GM23338 (cell line): ENCODE results near the gene PDE2A.

Experiments
- CREB1 ChIP-seq: fragments of 250-450 bp; sonication (Bioruptor Pico); IDR thresholded peaks from 2 replicates; pipeline ENCODE4 v1.5.0; 2020; ENCODE audit warnings: low read depth, mild to moderate bottlenecking, moderate library complexity
- ETS1 ChIP-seq: IDR thresholded peaks from 2 replicates; pipeline ENCODE4 v1.6.1; 2016; ENCODE audit warnings: antibody characterized with exemption
- EZH2 ChIP-seq: fragments of 200-600 bp; sonication (generic); IDR thresholded peaks from one replicate; pipeline ENCODE4 v1.8.0; 2017; ENCODE audit warnings: antibody characterized with exemption, mild to moderate bottlenecking, low read depth; ENCODE audit not compliant: unreplicated experiment
- EZH2phosphoT487 ChIP-seq: fragments of 200-600 bp; sonication (generic); IDR thresholded peaks from one replicate; pipeline ENCODE4 v1.8.1; 2018; ENCODE audit warnings: antibody characterized with exemption; ENCODE audit not compliant: unreplicated experiment
- JUNB ChIP-seq: IDR thresholded peaks from one replicate; pipeline ENCODE4 v1.6.1; 2016; ENCODE audit warnings: antibody characterized with exemption; ENCODE audit not compliant: unreplicated experiment
- POLR2AphosphoS5 ChIP-seq: IDR thresholded peaks from 2 replicates; pipeline ENCODE4 v1.6.1; 2016; ENCODE audit warnings: antibody characterized with exemption, low read depth
- REST ChIP-seq: IDR thresholded peaks from one replicate; pipeline ENCODE4 v1.6.1; 2018; ENCODE audit warnings: antibody characterized with exemption; ENCODE audit not compliant: unreplicated experiment
- STAT1 ChIP-seq: IDR thresholded peaks from one replicate; pipeline ENCODE4 v1.6.1; 2016; ENCODE audit warnings: antibody characterized with exemption; ENCODE audit not compliant: unreplicated experiment
- ZNF331 ChIP-seq: fragments of 250-450 bp; sonication (Bioruptor Pico); IDR thresholded peaks from 2 replicates; pipeline ENCODE4 v1.5.0; 2020; ENCODE audit warnings: low read depth, mild to moderate bottlenecking, moderate library complexity
- TF ChIP-seq, protein P1 (sequence below), 2 experiments: fragments of 200-600 bp in 1 of 2; sonication (generic) in 1 of 2; conservative IDR thresholded peaks; 2 replicates each; pipeline versions ENCODE4 v1.5.1 to v1.6.1; 2016 to 2017; ENCODE audit warnings: antibody characterized with exemption in 2 of 2, low read depth in 2 of 2, mild to moderate bottlenecking in 2 of 2, moderate library complexity in 1 of 2
- TF ChIP-seq, protein P2 (sequence below): fragments of 250-450 bp; sonication (Bioruptor Pico); IDR thresholded peaks from 2 replicates; pipeline ENCODE4 v1.5.0; 2020; ENCODE audit warnings: mild to moderate bottlenecking, moderate library complexity

GRCh38 chr11:72669527-72669926, 4.7 kb downstream of the PDE2A start:
- TF ChIP-seq, protein P1, sequence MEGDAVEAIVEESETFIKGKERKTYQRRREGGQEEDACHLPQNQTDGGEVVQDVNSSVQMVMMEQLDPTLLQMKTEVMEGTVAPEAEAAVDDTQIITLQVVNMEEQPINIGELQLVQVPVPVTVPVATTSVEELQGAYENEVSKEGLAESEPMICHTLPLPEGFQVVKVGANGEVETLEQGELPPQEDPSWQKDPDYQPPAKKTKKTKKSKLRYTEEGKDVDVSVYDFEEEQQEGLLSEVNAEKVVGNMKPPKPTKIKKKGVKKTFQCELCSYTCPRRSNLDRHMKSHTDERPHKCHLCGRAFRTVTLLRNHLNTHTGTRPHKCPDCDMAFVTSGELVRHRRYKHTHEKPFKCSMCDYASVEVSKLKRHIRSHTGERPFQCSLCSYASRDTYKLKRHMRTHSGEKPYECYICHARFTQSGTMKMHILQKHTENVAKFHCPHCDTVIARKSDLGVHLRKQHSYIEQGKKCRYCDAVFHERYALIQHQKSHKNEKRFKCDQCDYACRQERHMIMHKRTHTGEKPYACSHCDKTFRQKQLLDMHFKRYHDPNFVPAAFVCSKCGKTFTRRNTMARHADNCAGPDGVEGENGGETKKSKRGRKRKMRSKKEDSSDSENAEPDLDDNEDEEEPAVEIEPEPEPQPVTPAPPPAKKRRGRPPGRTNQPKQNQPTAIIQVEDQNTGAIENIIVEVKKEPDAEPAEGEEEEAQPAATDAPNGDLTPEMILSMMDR (conservative IDR thresholded peaks at IDR 0.05; ENCODE audit: low read depth in 2 of 2), result no peak
- TF ChIP-seq POLR2AphosphoS5 (no peak), REST (no peak), EZH2 (no peak), ETS1 (no peak), JUNB (no peak), CREB1 (CRISPR knock-in tag) (no peak), EZH2phosphoT487 (no peak), ZNF331 (no peak), STAT1 (no peak)
- TF ChIP-seq, protein P2, sequence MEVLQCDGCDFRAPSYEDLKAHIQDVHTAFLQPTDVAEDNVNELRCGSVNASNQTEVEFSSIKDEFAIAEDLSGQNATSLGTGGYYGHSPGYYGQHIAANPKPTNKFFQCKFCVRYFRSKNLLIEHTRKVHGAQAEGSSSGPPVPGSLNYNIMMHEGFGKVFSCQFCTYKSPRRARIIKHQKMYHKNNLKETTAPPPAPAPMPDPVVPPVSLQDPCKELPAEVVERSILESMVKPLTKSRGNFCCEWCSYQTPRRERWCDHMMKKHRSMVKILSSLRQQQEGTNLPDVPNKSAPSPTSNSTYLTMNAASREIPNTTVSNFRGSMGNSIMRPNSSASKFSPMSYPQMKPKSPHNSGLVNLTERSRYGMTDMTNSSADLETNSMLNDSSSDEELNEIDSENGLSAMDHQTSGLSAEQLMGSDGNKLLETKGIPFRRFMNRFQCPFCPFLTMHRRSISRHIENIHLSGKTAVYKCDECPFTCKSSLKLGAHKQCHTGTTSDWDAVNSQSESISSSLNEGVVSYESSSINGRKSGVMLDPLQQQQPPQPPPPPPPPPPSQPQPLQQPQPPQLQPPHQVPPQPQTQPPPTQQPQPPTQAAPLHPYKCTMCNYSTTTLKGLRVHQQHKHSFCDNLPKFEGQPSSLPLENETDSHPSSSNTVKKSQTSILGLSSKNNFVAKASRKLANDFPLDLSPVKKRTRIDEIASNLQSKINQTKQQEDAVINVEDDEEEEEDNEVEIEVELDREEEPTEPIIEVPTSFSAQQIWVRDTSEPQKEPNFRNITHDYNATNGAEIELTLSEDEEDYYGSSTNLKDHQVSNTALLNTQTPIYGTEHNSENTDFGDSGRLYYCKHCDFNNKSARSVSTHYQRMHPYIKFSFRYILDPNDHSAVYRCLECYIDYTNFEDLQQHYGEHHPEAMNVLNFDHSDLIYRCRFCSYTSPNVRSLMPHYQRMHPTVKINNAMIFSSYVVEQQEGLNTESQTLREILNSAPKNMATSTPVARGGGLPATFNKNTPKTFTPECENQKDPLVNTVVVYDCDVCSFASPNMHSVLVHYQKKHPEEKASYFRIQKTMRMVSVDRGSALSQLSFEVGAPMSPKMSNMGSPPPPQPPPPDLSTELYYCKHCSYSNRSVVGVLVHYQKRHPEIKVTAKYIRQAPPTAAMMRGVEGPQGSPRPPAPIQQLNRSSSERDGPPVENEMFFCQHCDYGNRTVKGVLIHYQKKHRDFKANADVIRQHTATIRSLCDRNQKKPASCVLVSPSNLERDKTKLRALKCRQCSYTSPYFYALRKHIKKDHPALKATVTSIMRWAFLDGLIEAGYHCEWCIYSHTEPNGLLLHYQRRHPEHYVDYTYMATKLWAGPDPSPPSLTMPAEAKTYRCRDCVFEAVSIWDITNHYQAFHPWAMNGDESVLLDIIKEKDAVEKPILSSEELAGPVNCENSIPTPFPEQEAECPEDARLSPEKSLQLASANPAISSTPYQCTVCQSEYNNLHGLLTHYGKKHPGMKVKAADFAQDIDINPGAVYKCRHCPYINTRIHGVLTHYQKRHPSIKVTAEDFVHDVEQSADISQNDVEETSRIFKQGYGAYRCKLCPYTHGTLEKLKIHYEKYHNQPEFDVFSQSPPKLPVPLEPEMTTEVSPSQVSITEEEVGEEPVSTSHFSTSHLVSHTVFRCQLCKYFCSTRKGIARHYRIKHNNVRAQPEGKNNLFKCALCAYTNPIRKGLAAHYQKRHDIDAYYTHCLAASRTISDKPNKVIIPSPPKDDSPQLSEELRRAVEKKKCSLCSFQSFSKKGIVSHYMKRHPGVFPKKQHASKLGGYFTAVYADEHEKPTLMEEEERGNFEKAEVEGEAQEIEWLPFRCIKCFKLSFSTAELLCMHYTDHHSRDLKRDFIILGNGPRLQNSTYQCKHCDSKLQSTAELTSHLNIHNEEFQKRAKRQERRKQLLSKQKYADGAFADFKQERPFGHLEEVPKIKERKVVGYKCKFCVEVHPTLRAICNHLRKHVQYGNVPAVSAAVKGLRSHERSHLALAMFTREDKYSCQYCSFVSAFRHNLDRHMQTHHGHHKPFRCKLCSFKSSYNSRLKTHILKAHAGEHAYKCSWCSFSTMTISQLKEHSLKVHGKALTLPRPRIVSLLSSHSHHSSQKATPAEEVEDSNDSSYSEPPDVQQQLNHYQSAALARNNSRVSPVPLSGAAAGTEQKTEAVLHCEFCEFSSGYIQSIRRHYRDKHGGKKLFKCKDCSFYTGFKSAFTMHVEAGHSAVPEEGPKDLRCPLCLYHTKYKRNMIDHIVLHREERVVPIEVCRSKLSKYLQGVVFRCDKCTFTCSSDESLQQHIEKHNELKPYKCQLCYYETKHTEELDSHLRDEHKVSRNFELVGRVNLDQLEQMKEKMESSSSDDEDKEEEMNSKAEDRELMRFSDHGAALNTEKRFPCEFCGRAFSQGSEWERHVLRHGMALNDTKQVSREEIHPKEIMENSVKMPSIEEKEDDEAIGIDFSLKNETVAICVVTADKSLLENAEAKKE, result no peak
